Stomach smooth muscle (tissue), 2 donors: Measurements from ENCODE around the gene KCNC2.

Experiments
- H3K27ac ChIP-seq: one replicate; pipeline ENCODE4 v1.7.0; 2013; ENCODE audit warnings: mild to moderate bottlenecking, low read length, inconsistent platforms
- H3K27me3 ChIP-seq, 2 donors: one replicate each; pipeline ENCODE4 v1.7.0; 2013; ENCODE audit warnings: low read length in 2 of 2; ENCODE audit not compliant: insufficient read depth in 2 of 2, control insufficient read depth in 1 of 2
- H3K36me3 ChIP-seq, 2 donors: one replicate each; pipeline ENCODE4 v1.7.0; 2013; ENCODE audit warnings: low read length in 2 of 2; ENCODE audit not compliant: control insufficient read depth in 2 of 2, insufficient read depth in 2 of 2
- H3K4me1 ChIP-seq: one replicate; pipeline ENCODE4 v1.7.0; 2013; ENCODE audit warnings: low read length; ENCODE audit not compliant: control insufficient read depth, insufficient read depth
- H3K4me3 ChIP-seq, 2 donors: one replicate each; pipeline ENCODE4 v1.7.0; 2013; ENCODE audit warnings: low read length in 2 of 2
- H3K9ac ChIP-seq, 2 donors: one replicate each; pipeline ENCODE4 v1.7.0; 2013; ENCODE audit warnings: low read length in 2 of 2, mild to moderate bottlenecking in 1 of 2
- H3K9me3 ChIP-seq, 2 donors: one replicate each; pipeline ENCODE4 v1.7.0; 2013; ENCODE audit warnings: low read length in 2 of 2; ENCODE audit not compliant: control insufficient read depth in 2 of 2
- donor health status: healthy.
- donor health status: Pancreatic carcinoma.

KCNC2 gene

DNA sequence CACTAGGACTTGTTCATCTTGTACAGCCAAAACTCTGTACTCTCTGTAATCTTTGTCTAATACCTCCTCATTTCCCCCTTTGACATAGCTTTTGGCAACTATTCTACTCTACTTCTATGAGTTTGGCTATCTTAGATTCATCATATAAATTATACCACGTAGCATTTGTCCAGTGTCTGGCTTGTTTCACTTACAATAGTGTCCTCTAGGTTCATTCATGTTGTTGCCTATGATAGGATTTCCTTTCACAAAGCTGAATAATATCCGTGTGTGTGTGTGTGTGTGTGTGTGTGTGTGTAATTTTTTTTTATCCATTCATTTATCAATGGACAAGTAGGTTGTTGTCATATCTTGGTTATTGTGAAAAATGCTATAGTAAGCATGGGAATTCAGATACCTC, 209.5 kb downstream of the KCNC2 start:
- H3K27ac ChIP-seq = no peak overlapping the region
- no peaks in the 10 kb centered on the region for H3K9me3 ChIP-seq
- no peak overlapping the region for H3K9ac ChIP-seq

DNA sequence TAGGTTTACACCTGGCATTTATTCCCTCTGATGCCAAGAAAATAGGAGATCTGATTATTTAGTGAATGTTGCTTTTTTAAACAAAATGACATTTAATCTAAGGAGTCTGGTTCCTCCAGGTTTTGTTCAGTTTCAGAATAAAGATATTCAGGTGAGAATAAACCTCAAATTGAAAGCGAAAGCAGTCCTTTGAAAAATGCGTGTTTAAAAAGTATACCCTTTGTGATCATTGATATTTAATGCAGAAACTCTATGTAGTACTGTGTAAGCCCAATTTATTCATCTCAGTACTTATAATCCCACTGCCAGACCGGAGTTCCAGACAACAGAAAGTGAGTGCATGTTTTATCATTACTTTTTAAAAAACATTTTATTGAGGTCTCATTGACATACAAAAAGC, 210.2 kb downstream of the KCNC2 start:
- no peak overlapping the region for H3K4me3 ChIP-seq
- H3K4me1 ChIP-seq = no peaks in the 10 kb centered on the region
- H3K9me3 ChIP-seq = no peaks in the 10 kb centered on the region
- H3K36me3 ChIP-seq = no peaks in the 10 kb centered on the region
- no peak overlapping the region for H3K27ac ChIP-seq
- H3K27me3 ChIP-seq = no peaks in the 10 kb centered on the region
- H3K9ac ChIP-seq = no peak overlapping the region

More for the DNA sequence above, 209.5 kb downstream of the KCNC2 start:
- Histone ChIP-seq H3K4me1 (no peaks in the 10 kb centered on the region), H3K36me3 (no peaks in the 10 kb centered on the region), H3K4me3 (no peak overlapping the region), H3K27me3 (no peaks in the 10 kb centered on the region)
